Measurements from ENCODE around the gene TEX36. TPM values are rescaled to one million over a fixed set of nuclear protein-coding genes. Genes with fewer than 3 reads are reported as not detected.
A peak's percentile ranks its signal among the peaks of the same experiment; 100 is the strongest.

TEX36 gene
- total RNA-seq, 1 experiment from 2014 or later = 0.25 TPM

DNA sequence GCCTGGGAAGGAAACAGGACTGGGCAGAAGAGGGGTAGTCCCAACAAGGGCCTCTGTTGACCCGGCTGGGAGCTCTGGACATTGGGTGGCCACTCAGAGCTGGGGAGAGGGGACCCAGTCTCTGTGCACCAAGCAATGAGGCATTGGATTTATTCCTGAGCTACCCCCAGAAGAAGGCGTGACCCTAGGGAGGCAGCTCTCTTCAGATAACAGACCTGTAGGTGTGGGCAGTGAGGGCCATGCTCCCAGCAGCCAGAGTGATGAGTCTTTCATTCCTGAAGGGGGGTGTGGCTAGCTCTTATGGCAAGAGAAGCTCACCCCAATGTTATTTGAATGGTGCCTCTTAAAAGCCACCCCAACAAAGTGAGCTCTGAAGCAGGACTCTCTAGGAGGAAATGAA, 20.4 kb downstream of the TEX36 start:
- peak overlapping the region; percentile 84 for H2AFZ ChIP-seq (ENCODE audit: low read depth, low read length, poor library complexity, severe bottlenecking)
- 0 out of 2 replicates have a peak, but pooled peaks cover 4% of the 10 kb centered on the region for H3K9me2 ChIP-seq (ENCODE audit: insufficient read depth)
- H3K27ac ChIP-seq (ENCODE audit: low read depth, low read length) = peak overlapping the region; percentile 83
- H3K27me3 ChIP-seq (ENCODE audit: insufficient read depth, low read length) = no peaks in the 10 kb centered on the region
- H3K9me3 ChIP-seq (ENCODE audit: control insufficient read depth in 1 of 2, insufficient read depth in 1 of 2, low read depth in 1 of 2, low read length in 2 of 2) = no peaks in the 10 kb centered on the region
- ChIA-PET POLR2A (interaction anchor here (1.0 to 1.4 kb wide), 5 partner anchors 9 to 57 kb away, joined by 3 to 9 read pairs (median 5); partner anchors contain the start of gene EDRF1), CTCF (interaction anchor here (0.8 kb wide), 1 partner anchor 614 kb away, joined by 3 read pairs; no protein-coding TSS in a partner anchor), RAD21 (ENCODE audit: low non-redundant PET in 1 of 2, low total read pairs in 2 of 2, uncharacterized antibody in 2 of 2, unreplicated experiment in 2 of 2) (interaction anchor here in 1 of 2 experiments (1.0 kb wide), 1 partner anchor 45 kb away, joined by 3 read pairs; no protein-coding TSS in a partner anchor)
- H3K4me3 ChIP-seq (replicated peaks in 1 of 2; ENCODE audit: low read depth in 1 of 2, low read length in 2 of 2) = peak overlapping the region; percentile 12 to 45
- H3K9ac ChIP-seq (ENCODE audit: low read length) = peak overlapping the region; percentile 47
- peaks cover 29 to 38% of the 10 kb centered on the region in 2 experiments for H3K4me1 ChIP-seq (ENCODE audit: control insufficient read depth in 1 of 2, insufficient read depth in 2 of 2, low read length in 2 of 2)
- ATAC-seq = peak; percentile 82
- no peak for TF ChIP-seq POLR2A (IDR thresholded peaks at IDR 0.05; ENCODE audit: borderline replicate concordance, extremely low read depth, insufficient read depth, insufficient read length)
- no peak; the same call in none of the 2 replicates for TF ChIP-seq FOSL1 (IDR thresholded peaks at IDR 0.05; ENCODE audit: low read depth)
- 0 out of 2 replicates have a peak, but pooled peaks have one; percentile 52 for TF ChIP-seq SIN3A (IDR thresholded peaks at IDR 0.05; ENCODE audit: low read depth)
- TF ChIP-seq, protein P1, sequence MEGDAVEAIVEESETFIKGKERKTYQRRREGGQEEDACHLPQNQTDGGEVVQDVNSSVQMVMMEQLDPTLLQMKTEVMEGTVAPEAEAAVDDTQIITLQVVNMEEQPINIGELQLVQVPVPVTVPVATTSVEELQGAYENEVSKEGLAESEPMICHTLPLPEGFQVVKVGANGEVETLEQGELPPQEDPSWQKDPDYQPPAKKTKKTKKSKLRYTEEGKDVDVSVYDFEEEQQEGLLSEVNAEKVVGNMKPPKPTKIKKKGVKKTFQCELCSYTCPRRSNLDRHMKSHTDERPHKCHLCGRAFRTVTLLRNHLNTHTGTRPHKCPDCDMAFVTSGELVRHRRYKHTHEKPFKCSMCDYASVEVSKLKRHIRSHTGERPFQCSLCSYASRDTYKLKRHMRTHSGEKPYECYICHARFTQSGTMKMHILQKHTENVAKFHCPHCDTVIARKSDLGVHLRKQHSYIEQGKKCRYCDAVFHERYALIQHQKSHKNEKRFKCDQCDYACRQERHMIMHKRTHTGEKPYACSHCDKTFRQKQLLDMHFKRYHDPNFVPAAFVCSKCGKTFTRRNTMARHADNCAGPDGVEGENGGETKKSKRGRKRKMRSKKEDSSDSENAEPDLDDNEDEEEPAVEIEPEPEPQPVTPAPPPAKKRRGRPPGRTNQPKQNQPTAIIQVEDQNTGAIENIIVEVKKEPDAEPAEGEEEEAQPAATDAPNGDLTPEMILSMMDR (IDR thresholded peaks at IDR 0.05 in 2 of 3, conservative IDR thresholded peaks at IDR 0.05 in 1 of 3; ENCODE audit: borderline replicate concordance in 1 of 3, insufficient read depth in 1 of 3, low read depth in 2 of 3, low read length in 2 of 3) = no peak
- TF ChIP-seq ELF1 (IDR thresholded peaks at IDR 0.05; ENCODE audit: borderline replicate concordance, low read depth) = no peak
- TF ChIP-seq SRF (IDR thresholded peaks at IDR 0.05; ENCODE audit: low read depth) = no peak
- 0 out of 2 replicates have a peak, but pooled peaks have one; percentile 4 for TF ChIP-seq POLR2AphosphoS5 (IDR thresholded peaks at IDR 0.05; ENCODE audit: low read depth, low read length)
- H3K4me2 ChIP-seq (ENCODE audit: low read length) = peak overlapping the region; percentile 77
- intact Hi-C loops (cut with micrococcal nuclease) = loop anchor here (2.0 kb wide), 1 partner anchor 56 kb away; the partner anchor contains the start of gene EDRF1
- TSS peak; percentile 87 for BruUV-seq (replicated peaks)
- DNase-seq (ENCODE audit: low read depth, low spot score) = peak; percentile 71
- H4K20me1 ChIP-seq (ENCODE audit: insufficient read depth) = no peaks in the 10 kb centered on the region
- no peaks in the 10 kb centered on the region for H3K36me3 ChIP-seq (ENCODE audit: control insufficient read depth in 1 of 2, insufficient read depth in 2 of 2, low read length in 2 of 2)
- H3K79me2 ChIP-seq (ENCODE audit: insufficient read depth, low read length) = no peaks in the 10 kb centered on the region

Measured in HCT116 (cell line).